ENCODE results near the gene F8.

Gene F8

DNA sequence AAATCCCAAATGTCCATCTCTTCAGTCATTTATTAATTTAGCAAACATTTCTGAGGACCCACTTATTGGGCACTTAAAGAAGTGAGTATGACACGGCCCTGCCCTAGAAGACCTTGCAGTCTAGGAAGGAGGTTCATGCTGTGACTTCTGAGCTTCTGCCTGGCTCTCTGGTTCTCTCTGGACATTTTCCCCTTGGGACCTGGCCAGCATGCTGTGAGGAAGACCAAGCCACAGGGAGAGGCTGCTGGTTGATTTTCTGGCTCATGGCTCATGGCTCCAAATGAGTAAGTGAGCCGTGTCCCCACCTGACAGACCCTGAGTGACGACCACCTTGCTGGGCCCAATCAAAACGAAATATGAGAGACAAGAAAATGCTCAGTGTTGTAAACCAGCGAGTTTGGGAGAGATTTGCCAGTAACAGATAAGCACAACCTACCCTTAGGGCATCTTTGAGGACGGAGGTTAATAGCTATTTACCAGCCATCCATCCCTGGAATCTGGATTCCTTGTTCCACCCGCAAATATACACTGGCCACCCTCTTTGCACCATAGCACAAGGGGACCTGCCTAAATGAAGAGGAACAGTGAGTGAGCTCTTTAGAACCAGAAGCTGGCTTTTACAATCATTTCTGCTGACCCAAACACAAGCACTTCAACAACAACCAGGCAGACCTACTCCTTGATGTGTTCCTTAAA is 218.1 kb downstream of the F8 start:
- TF ChIP-seq, protein P1, sequence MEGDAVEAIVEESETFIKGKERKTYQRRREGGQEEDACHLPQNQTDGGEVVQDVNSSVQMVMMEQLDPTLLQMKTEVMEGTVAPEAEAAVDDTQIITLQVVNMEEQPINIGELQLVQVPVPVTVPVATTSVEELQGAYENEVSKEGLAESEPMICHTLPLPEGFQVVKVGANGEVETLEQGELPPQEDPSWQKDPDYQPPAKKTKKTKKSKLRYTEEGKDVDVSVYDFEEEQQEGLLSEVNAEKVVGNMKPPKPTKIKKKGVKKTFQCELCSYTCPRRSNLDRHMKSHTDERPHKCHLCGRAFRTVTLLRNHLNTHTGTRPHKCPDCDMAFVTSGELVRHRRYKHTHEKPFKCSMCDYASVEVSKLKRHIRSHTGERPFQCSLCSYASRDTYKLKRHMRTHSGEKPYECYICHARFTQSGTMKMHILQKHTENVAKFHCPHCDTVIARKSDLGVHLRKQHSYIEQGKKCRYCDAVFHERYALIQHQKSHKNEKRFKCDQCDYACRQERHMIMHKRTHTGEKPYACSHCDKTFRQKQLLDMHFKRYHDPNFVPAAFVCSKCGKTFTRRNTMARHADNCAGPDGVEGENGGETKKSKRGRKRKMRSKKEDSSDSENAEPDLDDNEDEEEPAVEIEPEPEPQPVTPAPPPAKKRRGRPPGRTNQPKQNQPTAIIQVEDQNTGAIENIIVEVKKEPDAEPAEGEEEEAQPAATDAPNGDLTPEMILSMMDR (IDR thresholded peaks at IDR 0.05; ENCODE audit: control insufficient read depth, insufficient read depth, low read depth, low read length, missing control alignments), result no peak
- peak overlapping the region; percentile 73 for H3K4me3 ChIP-seq (ENCODE audit: control insufficient read depth, low read depth, low read length)
- DNase-seq (ENCODE audit: low read depth), result no peak

DNA sequence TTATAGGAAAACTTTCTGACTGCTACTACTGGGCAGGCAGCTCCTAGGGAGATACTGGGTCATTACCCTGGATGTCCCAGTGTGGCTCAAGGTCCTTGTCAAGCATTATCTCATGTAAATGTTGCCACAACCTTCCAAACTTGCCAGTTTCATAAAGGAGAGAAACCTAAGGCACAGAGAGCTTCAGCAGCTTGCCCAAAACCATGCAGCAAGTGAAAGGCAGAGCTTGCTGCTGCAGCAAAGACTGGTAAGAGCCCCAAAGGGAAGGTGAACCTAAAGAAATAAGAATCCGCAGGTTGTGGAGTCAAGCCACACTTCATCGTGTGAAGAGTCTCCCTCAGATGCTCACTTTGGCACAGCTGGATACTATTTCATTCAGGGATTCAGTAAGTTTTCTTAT is 219.6 kb downstream of the F8 start:
- no peak for DNase-seq (ENCODE audit: low read depth)
- H3K4me3 ChIP-seq (ENCODE audit: control insufficient read depth, low read depth, low read length), result no peak overlapping the region
- TF ChIP-seq, protein P1 (IDR thresholded peaks at IDR 0.05; ENCODE audit: control insufficient read depth, insufficient read depth, low read depth, low read length, missing control alignments), result no peak

DNA sequence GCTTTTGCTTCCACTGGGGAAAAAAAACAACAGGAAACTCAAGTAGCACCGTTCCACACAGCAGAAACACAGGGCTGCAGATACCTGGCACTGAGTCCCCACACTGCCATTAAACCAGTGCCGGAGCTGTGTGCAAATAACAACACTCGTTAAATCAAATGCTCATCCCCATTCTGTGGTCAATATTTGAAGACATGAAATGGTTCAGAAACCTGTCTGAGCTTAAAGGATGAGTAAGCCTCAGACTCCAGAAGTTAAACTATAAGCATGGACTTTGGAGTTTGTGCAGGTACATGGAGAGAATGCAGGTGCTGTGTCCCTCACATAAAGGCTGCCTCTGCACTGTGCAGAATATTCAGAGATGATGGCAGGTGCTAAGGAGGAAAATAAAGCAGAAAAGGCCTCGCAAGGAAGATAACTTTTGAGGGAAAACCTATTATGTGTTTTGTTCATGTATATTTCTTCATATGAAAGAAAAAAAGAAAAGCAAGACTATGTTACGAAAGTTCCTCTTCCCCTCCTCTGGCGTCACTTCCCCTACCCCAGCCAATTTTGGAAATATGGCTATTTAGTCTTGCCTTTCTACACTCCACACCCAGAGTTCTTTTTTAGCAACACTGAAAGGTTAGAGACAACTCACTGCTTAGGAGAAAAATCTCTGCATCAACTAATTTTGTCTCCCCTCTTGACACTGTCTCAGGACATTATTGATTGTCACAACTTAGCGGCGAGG is 221.9 kb downstream of the F8 start:
- no peak for DNase-seq (ENCODE audit: low read depth)
- TF ChIP-seq, protein P1 (IDR thresholded peaks at IDR 0.05; ENCODE audit: control insufficient read depth, insufficient read depth, low read depth, low read length, missing control alignments), result no peak
- H3K4me3 ChIP-seq (ENCODE audit: control insufficient read depth, low read depth, low read length), result no peak overlapping the region

DNA sequence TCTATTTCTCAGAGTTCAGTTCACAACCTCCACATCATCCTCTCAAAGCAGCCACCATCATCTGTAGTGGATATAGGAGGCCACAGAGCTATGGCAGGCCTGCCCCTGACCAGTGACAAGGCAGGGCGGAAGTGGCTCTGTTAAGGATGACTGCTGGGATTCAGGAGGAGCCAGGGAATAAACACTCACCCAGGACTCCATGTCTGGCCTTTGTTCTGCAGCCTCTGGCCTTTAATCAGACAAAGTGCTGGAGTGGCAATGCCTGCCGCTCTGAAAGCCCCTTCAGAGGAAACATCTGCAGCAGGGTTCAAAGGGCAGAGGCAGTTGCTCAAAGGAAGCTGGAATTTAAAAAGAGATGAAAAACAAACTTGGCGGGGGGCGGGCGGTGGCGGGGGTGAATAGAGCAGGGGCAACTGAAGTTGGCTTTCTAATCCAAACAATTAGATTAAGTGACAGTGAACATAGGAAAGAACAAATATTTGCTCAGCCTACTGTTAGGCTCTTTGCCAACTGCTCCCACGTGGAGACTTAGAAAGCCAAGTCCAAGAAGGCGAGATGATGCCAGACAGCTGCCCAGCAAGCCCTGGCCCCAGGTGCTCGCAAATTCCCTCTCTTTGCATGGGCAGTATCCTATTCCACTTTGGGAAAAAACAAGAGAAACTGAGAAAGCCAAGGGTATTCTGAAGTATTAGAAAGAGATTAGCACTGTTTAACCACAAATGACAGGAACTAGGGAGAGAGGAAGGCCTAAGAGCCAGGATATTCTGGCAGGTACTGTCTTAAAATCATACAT is 222.8 kb downstream of the F8 start:
- H3K4me3 ChIP-seq (ENCODE audit: control insufficient read depth, low read depth, low read length), result no peak overlapping the region
- no peak for DNase-seq (ENCODE audit: low read depth)
- TF ChIP-seq, protein P1 (IDR thresholded peaks at IDR 0.05; ENCODE audit: control insufficient read depth, insufficient read depth, low read depth, low read length, missing control alignments), result no peak

DNA sequence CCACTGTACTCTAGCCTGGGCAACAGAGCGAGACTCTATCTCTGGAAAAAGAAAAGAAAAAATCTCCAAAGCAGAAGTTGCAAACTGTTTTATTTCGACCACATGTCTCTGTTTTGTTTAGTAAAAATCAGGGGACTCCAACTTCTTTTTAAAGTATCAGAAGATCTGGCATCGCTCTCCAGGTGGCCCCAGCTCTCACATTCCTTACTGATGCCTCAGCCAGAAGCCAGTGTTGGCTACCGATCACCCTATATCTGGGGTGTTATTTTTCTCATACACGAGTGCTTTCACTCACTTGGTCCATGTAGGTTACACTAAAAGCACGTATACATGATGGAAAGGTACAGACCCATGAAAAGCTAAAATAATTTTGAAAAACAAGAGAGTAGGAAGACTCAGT is 225.5 kb downstream of the F8 start:
- TF ChIP-seq, protein P1 (IDR thresholded peaks at IDR 0.05; ENCODE audit: control insufficient read depth, insufficient read depth, low read depth, low read length, missing control alignments), result no peak
- H3K4me3 ChIP-seq (ENCODE audit: control insufficient read depth, low read depth, low read length), result no peak overlapping the region
- DNase-seq (ENCODE audit: low read depth), result no peak

- TF ChIP-seq, protein P1 (IDR thresholded peaks at IDR 0.05; ENCODE audit: control insufficient read depth, insufficient read depth, low read depth, low read length, missing control alignments), result no peak
- no peak for DNase-seq (ENCODE audit: low read depth)
- H3K4me3 ChIP-seq (ENCODE audit: control insufficient read depth, low read depth, low read length), result no peak overlapping the region
These were observed 227.5 kb downstream of the F8 start for GRCh38 chrX:154795016-154795415.

All from AG09309 (cell line).